H9 (cell line): ENCODE data around the gene ETV5. TPM values are rescaled to one million over a fixed set of nuclear protein-coding genes. Genes with fewer than 3 reads are reported as not detected.

Experiments used
- DNase-seq: peaks from one replicate; pipeline ENCODE4 v3.0.0-alpha.2; 2017
- H2AFZ ChIP-seq: one replicate; pipeline ENCODE4 v1.6.1; 2013; ENCODE audit warnings: mild to moderate bottlenecking, low read length, control low read depth, moderate library complexity
- H2AK5ac ChIP-seq: 2 replicates; pipeline ENCODE4 v1.6.1; 2013; ENCODE audit warnings: low read length, control low read depth, mixed read lengths; ENCODE audit not compliant: insufficient read length
- H2BK120ac ChIP-seq: one replicate; pipeline ENCODE4 v1.6.1; 2013; ENCODE audit warnings: low read depth, mild to moderate bottlenecking, low read length, control low read depth, inconsistent platforms; ENCODE audit not compliant: poor library complexity, severe bottlenecking
- H2BK12ac ChIP-seq: 2 replicates; pipeline ENCODE4 v1.6.1; 2013; ENCODE audit warnings: low read length, control low read depth, mixed read lengths, low read depth; ENCODE audit not compliant: insufficient read length
- H2BK15ac ChIP-seq: 2 replicates; pipeline ENCODE4 v1.6.1; 2013; ENCODE audit warnings: low read depth, low read length, control low read depth
- H2BK20ac ChIP-seq: one replicate; pipeline ENCODE4 v1.6.1; 2013; ENCODE audit warnings: low read depth, mild to moderate bottlenecking, low read length, control low read depth, inconsistent platforms; ENCODE audit not compliant: poor library complexity, severe bottlenecking
- H2BK5ac ChIP-seq: 2 replicates; pipeline ENCODE4 v1.6.1; 2013; ENCODE audit warnings: low read length, control low read depth, mixed read lengths; ENCODE audit not compliant: insufficient read length
- H3K14ac ChIP-seq: 2 replicates; pipeline ENCODE4 v1.6.1; 2013; ENCODE audit warnings: low read length, control low read depth; ENCODE audit not compliant: insufficient read depth
- H3K18ac ChIP-seq: 2 replicates; pipeline ENCODE4 v1.6.1; 2013; ENCODE audit warnings: low read depth, mild to moderate bottlenecking, mixed read lengths, low read length, control low read depth; ENCODE audit not compliant: insufficient read length
- H3K23ac ChIP-seq: 2 replicates; pipeline ENCODE4 v1.6.1; 2013; ENCODE audit warnings: low read length, control low read depth, mixed read lengths, low read depth; ENCODE audit not compliant: insufficient read length
- H3K23me2 ChIP-seq: 2 replicates; pipeline ENCODE4 v1.6.1; 2013; ENCODE audit warnings: low read depth, mild to moderate bottlenecking, mixed read lengths, low read length, control low read depth; ENCODE audit not compliant: insufficient read length, poor library complexity, severe bottlenecking
- H3K27ac ChIP-seq: 2 replicates; pipeline ENCODE4 v1.5.1; 2013; ENCODE audit warnings: low read length, control low read depth, mixed read lengths, low read depth; ENCODE audit not compliant: insufficient read length
- H3K27me3 ChIP-seq: 2 replicates; pipeline ENCODE4 v1.6.1; 2013; ENCODE audit warnings: low read length, control low read depth, inconsistent platforms; ENCODE audit not compliant: insufficient read depth
- H3K4ac ChIP-seq: 2 replicates; pipeline ENCODE4 v1.6.1; 2013; ENCODE audit warnings: low read depth, mild to moderate bottlenecking, control low read depth, inconsistent platforms, low read length, moderate library complexity
- H3K4me1 ChIP-seq: 2 replicates; pipeline ENCODE4 v1.6.1; 2013; ENCODE audit warnings: low read length, control low read depth, inconsistent platforms; ENCODE audit not compliant: insufficient read depth
- H3K4me2 ChIP-seq: 2 replicates; pipeline ENCODE4 v1.6.1; 2013; ENCODE audit warnings: low read length, control low read depth, mixed read lengths; ENCODE audit not compliant: insufficient read length, insufficient read depth
- H3K56ac ChIP-seq: 2 replicates; pipeline ENCODE4 v1.6.1; 2013; ENCODE audit warnings: low read depth, mild to moderate bottlenecking, mixed read lengths, low read length, control low read depth; ENCODE audit not compliant: insufficient read length
- H3K79me1 ChIP-seq: 2 replicates; pipeline ENCODE4 v1.6.1; 2013; ENCODE audit warnings: low read depth, mild to moderate bottlenecking, moderate library complexity, low read length, control low read depth, inconsistent platforms; ENCODE audit not compliant: insufficient read depth, poor library complexity, severe bottlenecking
- H3K79me2 ChIP-seq: 2 replicates; pipeline ENCODE4 v1.6.1; 2013; ENCODE audit warnings: low read length, control low read depth, inconsistent platforms; ENCODE audit not compliant: insufficient read depth
- H3K9ac ChIP-seq: 2 replicates; pipeline ENCODE4 v1.6.1; 2013; ENCODE audit warnings: low read length, control low read depth, mixed read lengths; ENCODE audit not compliant: insufficient read length; ENCODE audit errors: extremely low read depth
- H3K9me3 ChIP-seq: one replicate; pipeline ENCODE4 v1.6.1; 2013; ENCODE audit warnings: low read depth, low read length, inconsistent platforms; ENCODE audit not compliant: control insufficient read depth
- H3T11ph ChIP-seq: one replicate; pipeline ENCODE4 v1.6.1; 2013; ENCODE audit warnings: mild to moderate bottlenecking, low read length, control low read depth, inconsistent platforms
- H4K20me1 ChIP-seq: one replicate; pipeline ENCODE4 v1.6.1; 2013; ENCODE audit not compliant: control insufficient read depth, insufficient read length, insufficient read depth
- H4K5ac ChIP-seq: 2 replicates; pipeline ENCODE4 v1.6.1; 2013; ENCODE audit warnings: low read depth, mild to moderate bottlenecking, mixed read lengths, low read length, control low read depth; ENCODE audit not compliant: insufficient read length
- H4K8ac ChIP-seq: replicated peaks from 2 replicates; pipeline ENCODE4 v1.6.1; 2013; ENCODE audit warnings: low read length, control low read depth, mixed read lengths, low read depth; ENCODE audit not compliant: insufficient read length
- H4K91ac ChIP-seq: 2 replicates; pipeline ENCODE4 v1.6.1; 2013; ENCODE audit warnings: low read depth, mild to moderate bottlenecking, moderate library complexity, mixed read lengths, low read length, control low read depth; ENCODE audit not compliant: insufficient read length
- H3K27ac Mint-ChIP-seq, 3 experiments: 2 replicates in 2 of 3; 3 replicates in 1 of 3; pipeline ENCODE4 v1.8.0; 2020 to 2021; ENCODE audit warnings: mixed read lengths in 3 of 3, mild to moderate bottlenecking in 1 of 3, moderate library complexity in 1 of 3
- H3K27me3 Mint-ChIP-seq: 2 replicates; pipeline ENCODE4 v1.8.0; 2021; ENCODE audit warnings: low read depth, mild to moderate bottlenecking, moderate library complexity, mixed read lengths
- H3K36me3 Mint-ChIP-seq, 3 experiments: 2 replicates in 2 of 3; 3 replicates in 1 of 3; pipeline ENCODE4 v1.8.0; 2020 to 2021; ENCODE audit warnings: low read depth in 3 of 3, mixed read lengths in 3 of 3; ENCODE audit not compliant: insufficient read depth in 1 of 3
- H3K4me1 Mint-ChIP-seq, 2 experiments: 2 replicates each; pipeline ENCODE4 v1.8.0; 2020; ENCODE audit warnings: mixed read lengths in 2 of 2
- H3K4me3 Mint-ChIP-seq, 2 experiments: 2 replicates in 1 of 2; 3 replicates in 1 of 2; pipeline ENCODE4 v1.8.0; 2020 to 2021; ENCODE audit warnings: mild to moderate bottlenecking in 2 of 2, mixed read lengths in 2 of 2, moderate library complexity in 1 of 2
- H3K9me3 Mint-ChIP-seq, 2 experiments: 2 replicates in 1 of 2; 3 replicates in 1 of 2; pipeline ENCODE4 v1.8.0; 2020; ENCODE audit warnings: mild to moderate bottlenecking in 2 of 2, mixed read lengths in 2 of 2, moderate library complexity in 1 of 2
- WGBS: extraction: QIAGEN DNeasy Blood & Tissue Kit; methylation state at CpG from one replicate; pipeline ENCODE4 v1.1.7; 2013; ENCODE audit warnings: missing lambda C conversion rate, low lambda C conversion rate, mixed read lengths; ENCODE audit not compliant: insufficient read length; ENCODE audit errors: extremely low coverage; 5-methylcytosine and 5-hydroxymethylcytosine counted together
- total RNA-seq: library from RNA; stranded (reverse); gene quantifications from 2 replicates; pipeline ENCODE4 v1.2.1, GENCODE V29; 2021
- TF ChIP-seq, protein P1 (sequence below): fragments of 200-600 bp; sonication (generic); conservative IDR thresholded peaks from 3 replicates; pipeline ENCODE4 v1.8.0; 2021; ENCODE audit warnings: antibody characterized with exemption, mild to moderate bottlenecking

The ETV5 gene
- total RNA-seq, 1 experiment from 2014 or later = 7.7 TPM

DNA sequence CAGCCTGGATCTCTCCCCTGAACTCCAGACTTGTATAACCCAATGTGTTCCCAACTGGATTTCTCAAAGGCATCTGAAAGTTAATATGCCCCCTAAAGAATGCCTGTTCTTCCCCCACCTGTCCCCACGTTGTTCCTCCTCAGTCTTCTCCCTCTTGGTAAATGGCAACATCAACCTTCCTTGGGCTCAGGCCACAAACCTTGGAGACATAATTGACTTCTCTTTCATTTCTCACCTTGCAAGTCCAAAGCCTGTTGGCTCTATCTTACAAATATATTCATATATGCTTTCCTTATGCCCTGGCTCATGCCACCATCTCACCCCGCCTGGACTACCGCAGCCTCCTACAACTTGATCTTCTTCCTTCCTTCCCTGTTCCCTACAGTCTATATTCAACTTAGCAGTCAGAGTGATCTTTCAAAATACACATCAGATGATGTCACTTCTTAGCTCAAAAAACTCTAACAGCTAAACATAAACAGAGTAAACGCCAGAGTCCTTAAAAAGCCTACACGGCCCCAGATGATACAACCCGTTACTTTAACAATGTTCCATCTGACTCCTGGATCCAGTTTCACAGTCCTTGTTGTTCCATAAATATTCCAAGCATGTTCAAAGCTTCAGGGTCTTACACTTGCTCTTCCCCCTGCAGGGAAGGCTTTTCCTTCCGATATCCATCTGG, 66.2 kb downstream of the ETV5 start:
- no peak overlapping the region for H4K8ac ChIP-seq
- no peak overlapping the region for H2AFZ ChIP-seq
- H4K91ac ChIP-seq = no peak overlapping the region
- no peak overlapping the region for H3K23ac ChIP-seq
- H3K79me2 ChIP-seq = no peaks in the 10 kb centered on the region
- no peaks in the 10 kb centered on the region for H3K79me1 ChIP-seq
- Mint-ChIP-seq H3K27ac (no peak overlapping the region), H3K36me3 (peaks cover 0 to 7% (median 0%) of the 10 kb centered on the region in 3 experiments; a peak in 2 of 7 replicates), H3K27me3 (peaks cover 10% of the 10 kb centered on the region), H3K4me1 (peaks cover 11 to 12% of the 10 kb centered on the region in 2 experiments; a peak in 3 of 4 replicates), H3K4me3 (no peak overlapping the region), H3K9me3 (peaks cover 3 to 6% of the 10 kb centered on the region in 2 experiments; a peak in 2 of 5 replicates)
- no peak overlapping the region for H2AK5ac ChIP-seq
- no peak overlapping the region for H3K4ac ChIP-seq
- no peak for DNase-seq
- TF ChIP-seq, protein P1, sequence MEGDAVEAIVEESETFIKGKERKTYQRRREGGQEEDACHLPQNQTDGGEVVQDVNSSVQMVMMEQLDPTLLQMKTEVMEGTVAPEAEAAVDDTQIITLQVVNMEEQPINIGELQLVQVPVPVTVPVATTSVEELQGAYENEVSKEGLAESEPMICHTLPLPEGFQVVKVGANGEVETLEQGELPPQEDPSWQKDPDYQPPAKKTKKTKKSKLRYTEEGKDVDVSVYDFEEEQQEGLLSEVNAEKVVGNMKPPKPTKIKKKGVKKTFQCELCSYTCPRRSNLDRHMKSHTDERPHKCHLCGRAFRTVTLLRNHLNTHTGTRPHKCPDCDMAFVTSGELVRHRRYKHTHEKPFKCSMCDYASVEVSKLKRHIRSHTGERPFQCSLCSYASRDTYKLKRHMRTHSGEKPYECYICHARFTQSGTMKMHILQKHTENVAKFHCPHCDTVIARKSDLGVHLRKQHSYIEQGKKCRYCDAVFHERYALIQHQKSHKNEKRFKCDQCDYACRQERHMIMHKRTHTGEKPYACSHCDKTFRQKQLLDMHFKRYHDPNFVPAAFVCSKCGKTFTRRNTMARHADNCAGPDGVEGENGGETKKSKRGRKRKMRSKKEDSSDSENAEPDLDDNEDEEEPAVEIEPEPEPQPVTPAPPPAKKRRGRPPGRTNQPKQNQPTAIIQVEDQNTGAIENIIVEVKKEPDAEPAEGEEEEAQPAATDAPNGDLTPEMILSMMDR = no peak
- no peaks in the 10 kb centered on the region for H3K23me2 ChIP-seq
- no peak overlapping the region for H3K14ac ChIP-seq
- no peak overlapping the region for H3K56ac ChIP-seq
- H3K18ac ChIP-seq = no peak overlapping the region
- no peak overlapping the region for H3T11ph ChIP-seq
- H2BK20ac ChIP-seq = no peak overlapping the region
- no CpG with 5 or more reads among the region's 7 CpGs for WGBS
- H2BK12ac ChIP-seq = no peak overlapping the region
- H3K4me1 ChIP-seq = no peaks in the 10 kb centered on the region
- no peaks in the 10 kb centered on the region; the same call in 1 of the 2 replicates for H3K27me3 ChIP-seq
- H2BK15ac ChIP-seq = no peak overlapping the region
- H4K5ac ChIP-seq = no peak overlapping the region
- H4K20me1 ChIP-seq = no peaks in the 10 kb centered on the region
- no peak overlapping the region for H3K4me2 ChIP-seq
- no peaks in the 10 kb centered on the region for H3K9me3 ChIP-seq
- H2BK120ac ChIP-seq = no peak overlapping the region
- no peak overlapping the region for H2BK5ac ChIP-seq
- no peak overlapping the region for H3K27ac ChIP-seq
- no peak overlapping the region for H3K9ac ChIP-seq
